HEK293 (cell line): Measurements from ENCODE around the gene CANX.

Experiments used
- GFI1B ChIP-seq: fragments of 450-650 bp; formaldehyde crosslinking; IDR thresholded peaks from 2 replicates; pipeline ENCODE4 v1.5.1; 2016; ENCODE audit warnings: missing biosample characterization, missing genetic modification characterization
- HOXC10 ChIP-seq: sonication (generic); formaldehyde crosslinking; IDR thresholded peaks from 2 replicates; pipeline ENCODE4 v1.8.1; 2023; ENCODE audit warnings: mild to moderate bottlenecking, missing genetic modification reagents
- HOXD13 ChIP-seq: sonication (generic); formaldehyde crosslinking; IDR thresholded peaks from 2 replicates; pipeline ENCODE4 v1.8.0; 2022; ENCODE audit warnings: missing genetic modification reagents, borderline replicate concordance
- MYNN ChIP-seq: fragments of 450-650 bp; formaldehyde crosslinking; IDR thresholded peaks from 2 replicates; pipeline ENCODE4 v1.5.1; 2016; ENCODE audit warnings: missing biosample characterization, missing genetic modification characterization, borderline replicate concordance
- SCRT2 ChIP-seq: fragments of 450-650 bp; formaldehyde crosslinking; IDR thresholded peaks from 2 replicates; pipeline ENCODE4 v1.5.1; 2016; ENCODE audit warnings: missing biosample characterization, missing genetic modification characterization
- SP2 ChIP-seq: fragments of 450-650 bp; formaldehyde crosslinking; IDR thresholded peaks from 2 replicates; pipeline ENCODE4 v1.5.1; 2016; ENCODE audit warnings: missing biosample characterization, missing genetic modification characterization
- TRIM28 ChIP-seq: IDR thresholded peaks from 2 replicates; pipeline ENCODE4 v1.6.1; 2011; ENCODE audit warnings: low read length, control low read depth, borderline replicate concordance
- ZBTB1 ChIP-seq: fragments of 450-650 bp; formaldehyde crosslinking; IDR thresholded peaks from 2 replicates; pipeline ENCODE4 v1.5.1; 2016; ENCODE audit warnings: missing biosample characterization, missing genetic modification characterization
- ZBTB10 ChIP-seq: fragments of 450-650 bp; formaldehyde crosslinking; IDR thresholded peaks from 2 replicates; pipeline ENCODE4 v1.5.1; 2016; ENCODE audit warnings: missing biosample characterization, missing genetic modification characterization
- ZFP41 ChIP-seq: fragments of 450-650 bp; formaldehyde crosslinking; IDR thresholded peaks from 2 replicates; pipeline ENCODE4 v1.5.1; 2016; ENCODE audit warnings: missing biosample characterization, missing genetic modification characterization, borderline replicate concordance
- ZNF114 ChIP-seq: fragments of 450-650 bp; formaldehyde crosslinking; IDR thresholded peaks from 2 replicates; pipeline ENCODE4 v1.5.0; 2017; ENCODE audit warnings: missing biosample characterization, missing genetic modification characterization
- ZNF140 ChIP-seq: fragments of 450-650 bp; formaldehyde crosslinking; IDR thresholded peaks from 2 replicates; pipeline ENCODE4 v1.5.1; 2016; ENCODE audit warnings: missing biosample characterization, missing genetic modification characterization
- ZNF24 ChIP-seq: fragments of 450-650 bp; formaldehyde crosslinking; IDR thresholded peaks from 2 replicates; pipeline ENCODE4 v1.5.1; 2016; ENCODE audit warnings: missing biosample characterization, missing genetic modification characterization
- ZNF341 ChIP-seq: fragments of 450-650 bp; formaldehyde crosslinking; IDR thresholded peaks from 2 replicates; pipeline ENCODE4; 2016; ENCODE audit warnings: low read depth, missing biosample characterization, missing genetic modification characterization
- ZNF350 ChIP-seq: fragments of 450-650 bp; formaldehyde crosslinking; IDR thresholded peaks from 2 replicates; pipeline ENCODE4 v1.5.0; 2017; ENCODE audit warnings: missing biosample characterization, mild to moderate bottlenecking, missing genetic modification characterization
- ZNF391 ChIP-seq: fragments of 450-650 bp; formaldehyde crosslinking; IDR thresholded peaks from 2 replicates; pipeline ENCODE4 v1.5.1; 2016; ENCODE audit warnings: low read depth, missing biosample characterization, missing genetic modification characterization, borderline replicate concordance
- ZNF426 ChIP-seq: fragments of 450-650 bp; formaldehyde crosslinking; IDR thresholded peaks from 2 replicates; pipeline ENCODE4 v1.5.1; 2017; ENCODE audit warnings: missing biosample characterization, missing genetic modification characterization, mild to moderate bottlenecking, inconsistent platforms, moderate library complexity
- ZNF513 ChIP-seq: fragments of 450-650 bp; IDR thresholded peaks from 2 replicates; pipeline ENCODE4 v1.5.1; 2018; ENCODE audit warnings: missing biosample characterization, missing genetic modification characterization
- ZNF544 ChIP-seq: fragments of 450-650 bp; formaldehyde crosslinking; IDR thresholded peaks from 2 replicates; pipeline ENCODE4 v1.5.0; 2017; ENCODE audit warnings: missing biosample characterization, missing genetic modification characterization
- ZNF624 ChIP-seq: fragments of 450-650 bp; formaldehyde crosslinking; IDR thresholded peaks from 2 replicates; pipeline ENCODE4 v1.5.1; 2017; ENCODE audit warnings: missing biosample characterization, missing genetic modification characterization
- ZNF747 ChIP-seq: fragments of 450-650 bp; formaldehyde crosslinking; IDR thresholded peaks from 2 replicates; pipeline ENCODE4 v1.5.1; 2016; ENCODE audit warnings: missing biosample characterization, missing genetic modification characterization
- ZNF792 ChIP-seq: fragments of 450-650 bp; formaldehyde crosslinking; IDR thresholded peaks from 2 replicates; pipeline ENCODE4 v1.5.1; 2016; ENCODE audit warnings: missing biosample characterization, missing genetic modification characterization
- TF ChIP-seq, protein P1 (sequence below): fragments of 450-650 bp; formaldehyde crosslinking; IDR thresholded peaks from 2 replicates; pipeline ENCODE4 v1.5.1; 2017; ENCODE audit warnings: missing biosample characterization, missing genetic modification characterization
- TF ChIP-seq, protein P2 (sequence below): fragments of 450-650 bp; formaldehyde crosslinking; IDR thresholded peaks from 2 replicates; pipeline ENCODE4 v1.5.1; 2016; ENCODE audit warnings: missing biosample characterization, missing genetic modification characterization
- TF ChIP-seq, protein P3 (sequence below): fragments of 450-650 bp; formaldehyde crosslinking; IDR thresholded peaks from 2 replicates; pipeline ENCODE4 v1.5.1; 2016; ENCODE audit warnings: missing biosample characterization, missing genetic modification characterization
- TF ChIP-seq, protein P4 (sequence below): fragments of 450-650 bp; formaldehyde crosslinking; IDR thresholded peaks from 2 replicates; pipeline ENCODE4 v1.5.1; 2016; ENCODE audit warnings: missing biosample characterization, missing genetic modification characterization
- TF ChIP-seq, protein P5 (sequence below): fragments of 450-650 bp; formaldehyde crosslinking; IDR thresholded peaks from 2 replicates; pipeline ENCODE4 v1.5.1; 2016; ENCODE audit warnings: missing biosample characterization, missing genetic modification characterization

Gene CANX

GRCh38 chr5:179678223-179679013 lies 20.3 kb upstream of the CANX start (continued):
- TF ChIP-seq GFI1B (tag by site-specific recombination) (no peak), ZNF624 (no peak), ZNF792 (tag by site-specific recombination) (no peak), ZNF114 (tag by site-specific recombination) (no peak), ZNF747 (no peak), ZNF513 (no peak), MYNN (no peak; the same call in 1 of the 2 replicates), ZNF341 (tag by site-specific recombination) (peak; percentile 98), ZBTB10 (tag by site-specific recombination) (no peak; the same call in 1 of the 2 replicates), ZNF544 (no peak), TRIM28 (peak; percentile 6; the same call in 1 of the 2 replicates), ZNF24 (tag by site-specific recombination) (peak; percentile 75), ZBTB1 (tag by site-specific recombination) (no peak), SP2 (tag by site-specific recombination) (peak; percentile 58), HOXD13 (CRISPR knock-in tag) (0 out of 2 replicates have a peak, but pooled peaks have one; percentile 43), ZFP41 (tag by site-specific recombination) (no peak), ZNF426 (no peak), ZNF391 (tag by site-specific recombination) (peak; percentile 59; the same call in 1 of the 2 replicates), HOXC10 (CRISPR knock-in tag) (no peak), SCRT2 (tag by site-specific recombination) (peak; percentile 70), ZNF350 (tag by site-specific recombination) (no peak), ZNF140 (no peak)
- TF ChIP-seq, protein P1, sequence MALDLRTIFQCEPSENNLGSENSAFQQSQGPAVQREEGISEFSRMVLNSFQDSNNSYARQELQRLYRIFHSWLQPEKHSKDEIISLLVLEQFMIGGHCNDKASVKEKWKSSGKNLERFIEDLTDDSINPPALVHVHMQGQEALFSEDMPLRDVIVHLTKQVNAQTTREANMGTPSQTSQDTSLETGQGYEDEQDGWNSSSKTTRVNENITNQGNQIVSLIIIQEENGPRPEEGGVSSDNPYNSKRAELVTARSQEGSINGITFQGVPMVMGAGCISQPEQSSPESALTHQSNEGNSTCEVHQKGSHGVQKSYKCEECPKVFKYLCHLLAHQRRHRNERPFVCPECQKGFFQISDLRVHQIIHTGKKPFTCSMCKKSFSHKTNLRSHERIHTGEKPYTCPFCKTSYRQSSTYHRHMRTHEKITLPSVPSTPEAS (tag by site-specific recombination) = 0 out of 2 replicates have a peak, but pooled peaks have one; percentile 8
- TF ChIP-seq, protein P2, sequence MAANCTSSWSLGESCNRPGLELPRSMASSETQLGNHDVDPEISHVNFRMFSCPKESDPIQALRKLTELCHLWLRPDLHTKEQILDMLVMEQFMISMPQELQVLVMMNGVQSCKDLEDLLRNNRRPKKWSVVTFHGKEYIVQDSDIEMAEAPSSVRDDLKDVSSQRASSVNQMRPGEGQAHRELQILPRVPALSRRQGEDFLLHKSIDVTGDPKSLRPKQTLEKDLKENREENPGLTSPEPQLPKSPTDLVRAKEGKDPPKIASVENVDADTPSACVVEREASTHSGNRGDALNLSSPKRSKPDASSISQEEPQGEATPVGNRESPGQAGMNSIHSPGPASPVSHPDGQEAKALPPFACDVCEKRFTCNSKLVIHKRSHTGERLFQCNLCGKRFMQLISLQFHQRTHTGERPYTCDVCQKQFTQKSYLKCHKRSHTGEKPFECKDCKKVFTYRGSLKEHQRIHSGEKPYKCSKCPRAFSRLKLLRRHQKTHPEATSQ (tag by site-specific recombination) = 0 out of 2 replicates have a peak, but pooled peaks have one; percentile 73
- TF ChIP-seq, protein P3, sequence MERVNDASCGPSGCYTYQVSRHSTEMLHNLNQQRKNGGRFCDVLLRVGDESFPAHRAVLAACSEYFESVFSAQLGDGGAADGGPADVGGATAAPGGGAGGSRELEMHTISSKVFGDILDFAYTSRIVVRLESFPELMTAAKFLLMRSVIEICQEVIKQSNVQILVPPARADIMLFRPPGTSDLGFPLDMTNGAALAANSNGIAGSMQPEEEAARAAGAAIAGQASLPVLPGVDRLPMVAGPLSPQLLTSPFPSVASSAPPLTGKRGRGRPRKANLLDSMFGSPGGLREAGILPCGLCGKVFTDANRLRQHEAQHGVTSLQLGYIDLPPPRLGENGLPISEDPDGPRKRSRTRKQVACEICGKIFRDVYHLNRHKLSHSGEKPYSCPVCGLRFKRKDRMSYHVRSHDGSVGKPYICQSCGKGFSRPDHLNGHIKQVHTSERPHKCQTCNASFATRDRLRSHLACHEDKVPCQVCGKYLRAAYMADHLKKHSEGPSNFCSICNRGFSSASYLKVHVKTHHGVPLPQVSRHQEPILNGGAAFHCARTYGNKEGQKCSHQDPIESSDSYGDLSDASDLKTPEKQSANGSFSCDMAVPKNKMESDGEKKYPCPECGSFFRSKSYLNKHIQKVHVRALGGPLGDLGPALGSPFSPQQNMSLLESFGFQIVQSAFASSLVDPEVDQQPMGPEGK = peak; percentile 84
- TF ChIP-seq, protein P4, sequence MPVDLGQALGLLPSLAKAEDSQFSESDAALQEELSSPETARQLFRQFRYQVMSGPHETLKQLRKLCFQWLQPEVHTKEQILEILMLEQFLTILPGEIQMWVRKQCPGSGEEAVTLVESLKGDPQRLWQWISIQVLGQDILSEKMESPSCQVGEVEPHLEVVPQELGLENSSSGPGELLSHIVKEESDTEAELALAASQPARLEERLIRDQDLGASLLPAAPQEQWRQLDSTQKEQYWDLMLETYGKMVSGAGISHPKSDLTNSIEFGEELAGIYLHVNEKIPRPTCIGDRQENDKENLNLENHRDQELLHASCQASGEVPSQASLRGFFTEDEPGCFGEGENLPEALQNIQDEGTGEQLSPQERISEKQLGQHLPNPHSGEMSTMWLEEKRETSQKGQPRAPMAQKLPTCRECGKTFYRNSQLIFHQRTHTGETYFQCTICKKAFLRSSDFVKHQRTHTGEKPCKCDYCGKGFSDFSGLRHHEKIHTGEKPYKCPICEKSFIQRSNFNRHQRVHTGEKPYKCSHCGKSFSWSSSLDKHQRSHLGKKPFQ (tag by site-specific recombination) = peak; percentile 12; the same call in 1 of the 2 replicates
- TF ChIP-seq, protein P5, sequence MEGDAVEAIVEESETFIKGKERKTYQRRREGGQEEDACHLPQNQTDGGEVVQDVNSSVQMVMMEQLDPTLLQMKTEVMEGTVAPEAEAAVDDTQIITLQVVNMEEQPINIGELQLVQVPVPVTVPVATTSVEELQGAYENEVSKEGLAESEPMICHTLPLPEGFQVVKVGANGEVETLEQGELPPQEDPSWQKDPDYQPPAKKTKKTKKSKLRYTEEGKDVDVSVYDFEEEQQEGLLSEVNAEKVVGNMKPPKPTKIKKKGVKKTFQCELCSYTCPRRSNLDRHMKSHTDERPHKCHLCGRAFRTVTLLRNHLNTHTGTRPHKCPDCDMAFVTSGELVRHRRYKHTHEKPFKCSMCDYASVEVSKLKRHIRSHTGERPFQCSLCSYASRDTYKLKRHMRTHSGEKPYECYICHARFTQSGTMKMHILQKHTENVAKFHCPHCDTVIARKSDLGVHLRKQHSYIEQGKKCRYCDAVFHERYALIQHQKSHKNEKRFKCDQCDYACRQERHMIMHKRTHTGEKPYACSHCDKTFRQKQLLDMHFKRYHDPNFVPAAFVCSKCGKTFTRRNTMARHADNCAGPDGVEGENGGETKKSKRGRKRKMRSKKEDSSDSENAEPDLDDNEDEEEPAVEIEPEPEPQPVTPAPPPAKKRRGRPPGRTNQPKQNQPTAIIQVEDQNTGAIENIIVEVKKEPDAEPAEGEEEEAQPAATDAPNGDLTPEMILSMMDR (tag by site-specific recombination) = peak; percentile 27
